HepG2 (cell line): Measurements from ENCODE around the gene PGPEP1. TPM values are rescaled to one million over a fixed set of nuclear protein-coding genes. Genes with fewer than 3 reads are reported as not detected.
A peak's percentile ranks its signal among the peaks of the same experiment; 100 is the strongest.

Experiments used
- ARID2 ChIP-seq: sonication (generic); formaldehyde crosslinking; IDR thresholded peaks from 2 replicates; pipeline ENCODE4 v1.8.1; 2022; ENCODE audit warnings: mild to moderate bottlenecking, missing genetic modification reagents, borderline replicate concordance
- EP300 ChIP-seq, 3 experiments: sonication (generic) in 1 of 3; formaldehyde crosslinking in 1 of 3; IDR thresholded peaks; 2 replicates each; pipeline versions ENCODE4 v1.5.1 to v1.6.1; 2011 to 2020; ENCODE audit warnings: low read depth in 2 of 3, low read length in 2 of 3, borderline replicate concordance in 1 of 3, improper control_type of control experiment in 1 of 3, mild to moderate bottlenecking in 1 of 3, missing genetic modification reagents in 1 of 3, moderate library complexity in 1 of 3
- FOXP1 ChIP-seq, 2 experiments: fragments of 450-650 bp in 1 of 2; IDR thresholded peaks; 2 replicates each; pipeline ENCODE4 v1.6.1; 2017 to 2018; ENCODE audit warnings: antibody characterized with exemption in 1 of 2
- HINFP ChIP-seq: sonication (generic); formaldehyde crosslinking; IDR thresholded peaks from 2 replicates; pipeline ENCODE4 v1.4.0; 2020; ENCODE audit warnings: low read depth, mild to moderate bottlenecking, missing genetic modification reagents
- POLR2A ChIP-seq, 2 experiments: IDR thresholded peaks; 2 replicates each; pipeline ENCODE4 v1.6.1; 2011; ENCODE audit warnings: low read depth in 2 of 2, low read length in 2 of 2, mild to moderate bottlenecking in 1 of 2, moderate library complexity in 1 of 2; ENCODE audit not compliant: insufficient read depth in 1 of 2
- RBFOX2 ChIP-seq: fragments of 200-400 bp; formaldehyde crosslinking; IDR thresholded peaks from 2 replicates; pipeline ENCODE4 v1.6.1; 2017; ENCODE audit warnings: low read depth, mild to moderate bottlenecking, low read length
- SETDB1 ChIP-seq: sonication (generic); formaldehyde crosslinking; IDR thresholded peaks from 2 replicates; pipeline ENCODE4 v1.5.1; 2020; ENCODE audit warnings: missing genetic modification reagents, mild to moderate bottlenecking, borderline replicate concordance
- SMARCC2 ChIP-seq: fragments of 450-650 bp; IDR thresholded peaks from 2 replicates; pipeline ENCODE4 v1.6.1; 2017; ENCODE audit warnings: antibody characterized with exemption, mild to moderate bottlenecking
- TBP ChIP-seq: sonication (generic); formaldehyde crosslinking; IDR thresholded peaks from 2 replicates; pipeline ENCODE4 v1.5.0; 2020; ENCODE audit warnings: missing genetic modification reagents
- TFAP4 ChIP-seq: sonication (generic); IDR thresholded peaks from 2 replicates; pipeline ENCODE4 v1.6.1; 2016; ENCODE audit warnings: low read depth, borderline replicate concordance
- ZBTB44 ChIP-seq: sonication (generic); formaldehyde crosslinking; IDR thresholded peaks from 2 replicates; pipeline ENCODE4 v1.4.0; 2020; ENCODE audit warnings: missing genetic modification reagents
- ZBTB7A ChIP-seq: sonication (generic); formaldehyde crosslinking; IDR thresholded peaks from 2 replicates; pipeline ENCODE4 v1.8.0; 2022; ENCODE audit warnings: mild to moderate bottlenecking, missing genetic modification reagents
- ZMAT3 ChIP-seq: sonication (generic); formaldehyde crosslinking; conservative IDR thresholded peaks from 2 replicates; pipeline ENCODE4 v1.7.0; 2021; ENCODE audit warnings: missing genetic modification reagents
- ZNF275 ChIP-seq: sonication (generic); formaldehyde crosslinking; IDR thresholded peaks from 2 replicates; pipeline ENCODE4 v1.8.0; 2022; ENCODE audit warnings: missing genetic modification reagents, mild to moderate bottlenecking, inconsistent platforms, borderline replicate concordance
- ZNF362 ChIP-seq: sonication (generic); formaldehyde crosslinking; IDR thresholded peaks from 2 replicates; pipeline ENCODE4 v1.4.0; 2020; ENCODE audit warnings: missing genetic modification reagents, mild to moderate bottlenecking, borderline replicate concordance
- ZNF562 ChIP-seq: sonication (generic); formaldehyde crosslinking; IDR thresholded peaks from 2 replicates; pipeline ENCODE4 v1.8.0; 2022; ENCODE audit warnings: missing genetic modification reagents, borderline replicate concordance
- ZNF564 ChIP-seq: sonication (generic); formaldehyde crosslinking; IDR thresholded peaks from 2 replicates; pipeline ENCODE4 v1.8.1; 2023; ENCODE audit warnings: mild to moderate bottlenecking, missing genetic modification reagents
- ZNF569 ChIP-seq: sonication (generic); formaldehyde crosslinking; IDR thresholded peaks from 2 replicates; pipeline ENCODE4 v1.5.0; 2020; ENCODE audit warnings: mild to moderate bottlenecking, missing genetic modification reagents, moderate library complexity, borderline replicate concordance
- ZNF660 ChIP-seq: sonication (generic); formaldehyde crosslinking; IDR thresholded peaks from 2 replicates; pipeline ENCODE4 v1.5.1; 2020; ENCODE audit warnings: mild to moderate bottlenecking, low read depth, missing genetic modification reagents, borderline replicate concordance
- ZNF737 ChIP-seq: sonication (generic); formaldehyde crosslinking; IDR thresholded peaks from 2 replicates; pipeline ENCODE4 v1.5.0; 2020; ENCODE audit warnings: missing genetic modification reagents, mild to moderate bottlenecking, borderline replicate concordance
- polyA plus RNA-seq, 8 experiments: library from polyadenylated mRNA; depleted of rRNA in 3 of 8; stranded (reverse) in 7 of 8; unstranded in 1 of 8; fragments of >200 nt; fragmentation: Illumina TruSeq in 4 of 8; extraction: Trizol in 4 of 8; gene quantifications; 2 replicates each; pipeline versions ENCODE4 v1.2.1 to v1.2.3, GENCODE V29; 2011 to 2016; ENCODE audit warnings: low read depth in 4 of 8, missing spikeins in 1 of 8, mixed read lengths in 1 of 8; ENCODE audit not compliant: insufficient read depth in 1 of 8
- total RNA-seq, 5 experiments: library from RNA; depleted of rRNA; stranded (reverse); fragments of >200 nt; fragmentation: Illumina TruSeq; extraction: Trizol; gene quantifications; 2 replicates each; pipeline ENCODE4 v1.2.3, GENCODE V29; 2016; ENCODE audit warnings: low read depth in 1 of 5

Gene PGPEP1
- total and polyA plus RNA-seq, 2 of the 13 experiments (the other 11 are each of a cell fraction or from before 2014, with no cell fraction given) = 53.1 to 56.6 TPM

GRCh38 chr19:18373407-18373891 lies 33.1 kb downstream of the PGPEP1 start (continued):
- TF ChIP-seq SETDB1 (no peak), ZNF737 (no peak), ZNF562 (CRISPR knock-in tag) (no peak), POLR2A (IDR thresholded peaks at IDR 0.05; ENCODE audit: insufficient read depth in 1 of 2, low read depth in 2 of 2, low read length in 2 of 2) (peak in 1 of 2 experiments; percentile 1; a peak in 1 of 4 replicates), ZMAT3 (0 out of 2 replicates have a peak, but pooled peaks have one; percentile 6), ZNF275 (CRISPR knock-in tag) (no peak), ZBTB44 (CRISPR knock-in tag) (no peak), TFAP4 (no peak), TBP (CRISPR knock-in tag) (no peak), RBFOX2 (0 out of 2 replicates have a peak, but pooled peaks have one; percentile 13), HINFP (no peak), ZNF564 (CRISPR knock-in tag) (no peak), ARID2 (CRISPR knock-in tag) (peak; percentile 42; the same call in 1 of the 2 replicates), FOXP1 (IDR thresholded peaks at IDR 0.05) (no peak), FOXP1 (CRISPR knock-in tag; IDR thresholded peaks at IDR 0.05) (no peak), ZNF569 (CRISPR knock-in tag) (no peak), ZBTB7A (CRISPR knock-in tag) (no peak), ZNF362 (no peak), ZNF660 (CRISPR knock-in tag) (no peak), SMARCC2 (no peak), EP300 (IDR thresholded peaks at IDR 0.05; ENCODE audit: low read depth in 2 of 2, low read length in 2 of 2) (no peak), EP300 (CRISPR knock-in tag; IDR thresholded peaks at IDR 0.05; ENCODE audit: borderline replicate concordance) (0 out of 2 replicates have a peak, but pooled peaks have one; percentile 10)
